ENCODE results near the gene SPAG4.

SPAG4 gene

GRCh38 chr20:35600176-35600992 lies 15.2 kb upstream of the SPAG4 start:
- no peak for DNase-seq

GRCh38 chr20:35600993-35601973 lies 14.3 kb upstream of the SPAG4 start:
- no peak for DNase-seq

- DNase-seq: no peak
Measured at GRCh38 chr20:35601990-35602389, 13.6 kb upstream of the SPAG4 start.

- no peak for DNase-seq
Measured at GRCh38 chr20:35602851-35603495, 12.7 kb upstream of the SPAG4 start.

- DNase-seq: no peak
Measured at GRCh38 chr20:35603695-35604448, 11.8 kb upstream of the SPAG4 start.

GRCh38 chr20:35604449-35604747 lies 11.2 kb upstream of the SPAG4 start:
- DNase-seq: no peak

- DNase-seq: no peak
Measured at GRCh38 chr20:35606127-35606526, 9.5 kb upstream of the SPAG4 start.

GRCh38 chr20:35607003-35607735 lies 8.5 kb upstream of the SPAG4 start:
- no peak for DNase-seq

GRCh38 chr20:35610833-35611427 lies 4.7 kb upstream of the SPAG4 start:
- no peak for DNase-seq

GRCh38 chr20:35611482-35611881 lies 4.1 kb upstream of the SPAG4 start:
- no peak for DNase-seq

GRCh38 chr20:35616465-35617396 lies 1.1 kb downstream of the SPAG4 start:
- DNase-seq: no peak

GRCh38 chr20:35617397-35618262 lies 2.0 kb downstream of the SPAG4 start:
- no peak for DNase-seq

GRCh38 chr20:35618263-35619131 lies 2.9 kb downstream of the SPAG4 start:
- DNase-seq: no peak

GRCh38 chr20:35619196-35620095 lies 3.8 kb downstream of the SPAG4 start:
- DNase-seq: no peak

GRCh38 chr20:35620818-35621559 lies 5.4 kb downstream of the SPAG4 start:
- DNase-seq: no peak

GRCh38 chr20:35621560-35621946 lies 5.9 kb downstream of the SPAG4 start:
- no peak for DNase-seq

All from SIG-M5 (cell line).